SK-N-MC (cell line): ENCODE data around the gene GK2.

Experiments used
- DNase-seq: peaks from one replicate; pipeline ENCODE4 v3.0.0-alpha.2; 2011; ENCODE audit warnings: low read depth, low spot score
- H3K27ac ChIP-seq: fragments of 200-600 bp; sonication (generic); 2 replicates; pipeline ENCODE4 v1.5.1; 2016; ENCODE audit warnings: mixed run types
- H3K36me3 ChIP-seq: fragments of 200-600 bp; sonication (generic); 2 replicates; pipeline ENCODE4 v1.6.1; 2017; ENCODE audit warnings: antibody characterized with exemption, low read length, mixed read lengths; ENCODE audit not compliant: insufficient read depth
- H3K4me3 ChIP-seq: fragments of 200-600 bp; sonication (generic); 2 replicates; pipeline ENCODE4 v1.5.1; 2016
- H3K9ac ChIP-seq: fragments of 200-600 bp; sonication (generic); 2 replicates; pipeline ENCODE4 v1.8.0; 2017; ENCODE audit warnings: mixed run types, mixed read lengths; ENCODE audit not compliant: insufficient read length
- H3K9me3 ChIP-seq: fragments of 200-600 bp; sonication (generic); 2 replicates; pipeline ENCODE4 v1.6.1; 2017; ENCODE audit warnings: low read depth, mild to moderate bottlenecking, antibody characterized with exemption, low read length, moderate library complexity, mixed read lengths
- EZH2 ChIP-seq: fragments of 200-600 bp; sonication (generic); IDR thresholded peaks from one replicate; pipeline ENCODE4 v1.6.1; 2017; ENCODE audit warnings: antibody characterized with exemption
- FOXP2 ChIP-seq: optimal IDR thresholded peaks from 2 replicates; pipeline ENCODE3; 2011; ENCODE audit warnings: mild to moderate bottlenecking, moderate library complexity; ENCODE audit not compliant: insufficient read depth; ENCODE audit errors: extremely low read length, control extremely low read depth
- POLR2AphosphoS5 ChIP-seq: IDR thresholded peaks from 2 replicates; pipeline ENCODE4 v1.6.1; 2012; ENCODE audit warnings: mild to moderate bottlenecking, low read depth, low read length, borderline replicate concordance

The GK2 gene

GRCh38 chr4:79429113-79429903 is 21.3 kb upstream of the GK2 start:
- H3K9ac ChIP-seq, result no peak overlapping the region
- no peak for DNase-seq
- no peaks in the 10 kb centered on the region for H3K36me3 ChIP-seq
- TF ChIP-seq FOXP2, result no peak
- TF ChIP-seq POLR2AphosphoS5, result no peak
- TF ChIP-seq EZH2, result no peak
- H3K9me3 ChIP-seq, result no peaks in the 10 kb centered on the region
- no peak overlapping the region for H3K27ac ChIP-seq
- no peak overlapping the region for H3K4me3 ChIP-seq

- H3K36me3 ChIP-seq, result no peaks in the 10 kb centered on the region
- H3K9me3 ChIP-seq, result no peaks in the 10 kb centered on the region
- H3K27ac ChIP-seq, result no peak overlapping the region
- no peak for DNase-seq
- H3K4me3 ChIP-seq, result no peak overlapping the region
- TF ChIP-seq FOXP2 (no peak), EZH2 (no peak), POLR2AphosphoS5 (no peak)
- H3K9ac ChIP-seq, result no peak overlapping the region
Observed at GRCh38 chr4:79426989-79427388, 19.0 kb upstream of the GK2 start.

- no peak overlapping the region for H3K9ac ChIP-seq
- no peak for DNase-seq
- no peaks in the 10 kb centered on the region for H3K36me3 ChIP-seq
- no peaks in the 10 kb centered on the region for H3K9me3 ChIP-seq
- TF ChIP-seq FOXP2 (no peak), EZH2 (no peak), POLR2AphosphoS5 (no peak)
- H3K27ac ChIP-seq, result no peak overlapping the region
- no peak overlapping the region for H3K4me3 ChIP-seq
Observed at GRCh38 chr4:79425586-79425985, 17.6 kb upstream of the GK2 start.

- DNase-seq, result no peak
Observed at GRCh38 chr4:79421483-79421882, 13.5 kb upstream of the GK2 start.

GRCh38 chr4:79413886-79414285 is 5.9 kb upstream of the GK2 start:
- Histone ChIP-seq H3K36me3 (no peaks in the 10 kb centered on the region), H3K4me3 (no peak overlapping the region), H3K27ac (no peak overlapping the region), H3K9ac (no peak overlapping the region), H3K9me3 (no peaks in the 10 kb centered on the region)
- TF ChIP-seq FOXP2, result no peak
- no peak for TF ChIP-seq EZH2
- TF ChIP-seq POLR2AphosphoS5, result no peak
- no peak for DNase-seq

More at GRCh38 chr4:79421483-79421882, 13.5 kb upstream of the GK2 start:
- Histone ChIP-seq H3K9ac (no peak overlapping the region), H3K27ac (no peak overlapping the region), H3K36me3 (no peaks in the 10 kb centered on the region), H3K9me3 (no peaks in the 10 kb centered on the region), H3K4me3 (no peak overlapping the region)
- TF ChIP-seq EZH2, result no peak
- no peak for TF ChIP-seq FOXP2
- TF ChIP-seq POLR2AphosphoS5, result no peak

- no peak overlapping the region for H3K27ac ChIP-seq
- TF ChIP-seq POLR2AphosphoS5 (no peak), EZH2 (no peak)
- no peaks in the 10 kb centered on the region for H3K36me3 ChIP-seq
- DNase-seq, result no peak
- H3K9me3 ChIP-seq, result no peaks in the 10 kb centered on the region
- H3K4me3 ChIP-seq, result no peak overlapping the region
- no peak overlapping the region for H3K9ac ChIP-seq
Observed at GRCh38 chr4:79413032-79413885, 5.2 kb upstream of the GK2 start.

GRCh38 chr4:79404666-79405065 is 3.4 kb downstream of the GK2 start:
- H3K4me3 ChIP-seq, result no peak overlapping the region
- H3K9ac ChIP-seq, result no peak overlapping the region
- TF ChIP-seq EZH2 (no peak), FOXP2 (no peak), POLR2AphosphoS5 (no peak)
- H3K9me3 ChIP-seq, result no peaks in the 10 kb centered on the region
- DNase-seq, result no peak
- H3K27ac ChIP-seq, result no peak overlapping the region
- no peaks in the 10 kb centered on the region for H3K36me3 ChIP-seq

GRCh38 chr4:79403356-79403755 is 4.7 kb downstream of the GK2 start:
- no peaks in the 10 kb centered on the region for H3K9me3 ChIP-seq
- TF ChIP-seq EZH2 (no peak), FOXP2 (no peak), POLR2AphosphoS5 (no peak)
- no peaks in the 10 kb centered on the region for H3K36me3 ChIP-seq
- no peak overlapping the region for H3K27ac ChIP-seq
- no peak overlapping the region for H3K9ac ChIP-seq
- DNase-seq, result no peak
- H3K4me3 ChIP-seq, result no peak overlapping the region

GRCh38 chr4:79402332-79402851 is 5.6 kb downstream of the GK2 start:
- TF ChIP-seq POLR2AphosphoS5 (no peak), EZH2 (no peak)
- Histone ChIP-seq H3K9ac (no peak overlapping the region), H3K4me3 (no peak overlapping the region), H3K9me3 (no peaks in the 10 kb centered on the region), H3K27ac (no peak overlapping the region), H3K36me3 (no peaks in the 10 kb centered on the region)
- no peak for DNase-seq
